ENCODE data around the gene GPR183. TPM values are rescaled to one million over a fixed set of nuclear protein-coding genes. Genes with fewer than 3 reads are reported as not detected.

GPR183 gene
- total RNA-seq, 2 donors from 2014 or later: 1.5 to 8.3 TPM

GRCh38 chr13:99301913-99302636 lies 5.1 kb downstream of the GPR183 start:
- no peak for TF ChIP-seq CTCF (IDR thresholded peaks at IDR 0.05)
- no peak for DNase-seq
- Histone ChIP-seq H3K36me3 (no peaks in the 10 kb centered on the region), H3K9ac (ENCODE audit: low read depth in 2 of 2, low read length in 2 of 2) (no peak overlapping the region), H3K27me3 (no peaks in the 10 kb centered on the region), H3K27ac (peak overlapping the region; percentile 22), H3K9me3 (no peaks in the 10 kb centered on the region), H3K4me1 (no peaks in the 10 kb centered on the region), H3K4me3 (no peak overlapping the region)
- intact Hi-C loops (cut with DNase I): no loop called here

GRCh38 chr13:99301056-99301838 lies 6.0 kb downstream of the GPR183 start:
- H3K4me3 ChIP-seq: no peak overlapping the region
- H3K9ac ChIP-seq (ENCODE audit: low read depth in 2 of 2, low read length in 2 of 2): peak overlapping the region in 1 of 2 donors; percentile 24
- no peaks in the 10 kb centered on the region for H3K9me3 ChIP-seq
- TF ChIP-seq CTCF (IDR thresholded peaks at IDR 0.05): no peak
- H3K4me1 ChIP-seq: no peaks in the 10 kb centered on the region
- no peak for DNase-seq
- no peaks in the 10 kb centered on the region for H3K36me3 ChIP-seq
- peak overlapping the region; percentile 22 for H3K27ac ChIP-seq
- intact Hi-C loops (cut with DNase I): no loop called here
- no peaks in the 10 kb centered on the region for H3K27me3 ChIP-seq

- Histone ChIP-seq H3K27ac (peak overlapping the region; percentile 2), H3K4me3 (no peak overlapping the region), H3K36me3 (no peaks in the 10 kb centered on the region), H3K4me1 (no peaks in the 10 kb centered on the region), H3K27me3 (no peaks in the 10 kb centered on the region), H3K9ac (ENCODE audit: low read depth in 2 of 2, low read length in 2 of 2) (no peak overlapping the region), H3K9me3 (no peaks in the 10 kb centered on the region)
- no peak for TF ChIP-seq CTCF (IDR thresholded peaks at IDR 0.05)
- DNase-seq: no peak
- intact Hi-C loops (cut with DNase I): no loop called here
Observed at GRCh38 chr13:99299920-99300341, 7.3 kb downstream of the GPR183 start.

GRCh38 chr13:99299256-99299919 lies 7.8 kb downstream of the GPR183 start:
- Histone ChIP-seq H3K36me3 (no peaks in the 10 kb centered on the region), H3K4me1 (peaks cover 4% of the 10 kb centered on the region), H3K27me3 (no peaks in the 10 kb centered on the region), H3K9ac (ENCODE audit: low read depth in 2 of 2, low read length in 2 of 2) (no peak overlapping the region), H3K4me3 (no peak overlapping the region), H3K9me3 (no peaks in the 10 kb centered on the region), H3K27ac (peak overlapping the region; percentile 2)
- no peak for TF ChIP-seq CTCF (IDR thresholded peaks at IDR 0.05)
- no peak for DNase-seq
- intact Hi-C loops (cut with DNase I): no loop called here

GRCh38 chr13:99298056-99298455 lies 9.1 kb downstream of the GPR183 start:
- Histone ChIP-seq H3K27me3 (no peaks in the 10 kb centered on the region), H3K4me1 (peaks cover 7% of the 10 kb centered on the region), H3K9me3 (no peaks in the 10 kb centered on the region), H3K27ac (peak overlapping the region; percentile 30), H3K36me3 (no peaks in the 10 kb centered on the region), H3K9ac (ENCODE audit: low read depth in 2 of 2, low read length in 2 of 2) (no peak overlapping the region), H3K4me3 (no peak overlapping the region)
- DNase-seq: no peak
- TF ChIP-seq CTCF (IDR thresholded peaks at IDR 0.05): no peak
- intact Hi-C loops (cut with DNase I): no loop called here

Measured in colonic mucosa (tissue), 4 donors.